22Rv1 (cell line): Measurements from ENCODE around the gene TLE6.

Experiments used
- CTCF ChIP-seq: fragments of 450-650 bp; IDR thresholded peaks from 2 replicates; pipeline ENCODE4 v1.5.1; 2017; ENCODE audit warnings: mild to moderate bottlenecking
- ZFX ChIP-seq: fragments of 450-650 bp; IDR thresholded peaks from 2 replicates; pipeline ENCODE4 v1.6.1; 2017; ENCODE audit warnings: antibody characterized with exemption, borderline replicate concordance

DNA sequence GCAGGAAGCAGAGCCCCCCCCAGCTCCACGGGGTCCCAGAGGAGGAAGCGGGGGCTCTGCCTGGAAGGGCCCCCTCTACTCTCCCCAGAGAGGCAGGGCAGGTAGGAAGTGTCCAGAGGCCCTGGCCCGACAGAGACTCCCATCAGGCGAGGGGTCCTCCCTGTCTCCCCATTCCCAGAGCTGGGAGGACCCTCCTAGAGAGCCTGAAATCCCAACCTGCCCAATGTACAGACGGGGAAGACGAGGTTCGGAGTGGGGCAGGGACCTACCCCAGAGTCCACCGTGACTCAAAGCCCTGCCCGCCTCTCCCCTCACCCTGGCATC is 50.6 kb downstream of the TLE6 start:
- TF ChIP-seq CTCF (no peak), ZFX (no peak)
